Astrocyte (in vitro differentiated cells and primary cell): Measurements from ENCODE around the gene DUSP16.

Experiments used
- CTCF ChIP-seq: IDR thresholded peaks from 2 replicates; pipeline ENCODE4 v1.5.1; 2011; ENCODE audit warnings: low read depth, mild to moderate bottlenecking, inconsistent platforms, low read length, moderate library complexity; ENCODE audit not compliant: insufficient read depth
- EZH2 ChIP-seq: IDR thresholded peaks from 2 replicates; pipeline ENCODE4 v1.6.1; 2012; ENCODE audit warnings: mild to moderate bottlenecking, low read length, inconsistent platforms; ENCODE audit not compliant: insufficient read depth

GRCh38 chr12:12482959-12483358 is 79.7 kb downstream of the DUSP16 start:
- TF ChIP-seq CTCF (no peak), EZH2 (no peak)
